ENCODE results near the gene ANLN. TPM values are rescaled to one million over a fixed set of nuclear protein-coding genes. Genes with fewer than 3 reads are reported as not detected.

Gene ANLN
- polyA plus RNA-seq, 4 donors = 1.1 to 13.8 (median 8.0) TPM

DNA sequence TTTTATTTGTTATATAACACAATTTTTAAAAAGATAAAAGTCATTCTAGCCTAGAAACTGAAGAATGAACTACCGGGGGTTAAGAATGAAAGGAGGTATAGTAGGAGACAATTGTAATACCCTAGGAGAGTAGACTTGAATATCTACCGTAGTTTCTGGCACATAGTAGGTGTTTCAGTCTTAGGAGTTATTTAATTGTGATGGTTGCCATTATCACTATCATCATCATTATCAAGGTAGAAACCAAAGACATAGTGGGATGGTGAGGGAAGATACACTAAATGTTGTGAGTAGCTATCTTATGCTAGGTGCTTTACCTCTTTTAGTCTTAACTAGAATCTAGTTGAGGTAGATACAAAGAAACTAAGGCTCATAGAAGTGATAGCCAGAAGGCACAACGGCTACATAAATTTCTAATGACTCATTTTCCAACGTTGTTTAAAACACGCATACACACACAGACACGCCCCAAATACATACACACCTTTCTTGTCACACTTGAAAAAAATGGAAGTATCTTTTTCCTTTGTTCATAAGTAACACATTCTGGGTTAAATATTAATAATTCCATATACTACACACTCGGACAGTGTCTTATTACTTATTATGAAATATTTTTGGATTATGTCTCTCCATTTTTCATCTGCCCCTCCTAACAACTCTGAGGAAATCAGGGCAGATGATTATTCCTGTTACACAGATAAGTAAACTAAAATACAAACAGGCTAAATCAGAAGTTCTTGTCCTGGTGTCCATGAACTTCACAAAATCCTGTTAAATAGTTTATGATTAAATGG, 2.0 kb upstream of the ANLN start:
- DNase-seq = peak; percentile 54 to 63
- no peaks in the 10 kb centered on the region for H3K9me3 ChIP-seq (ENCODE audit: control insufficient read depth in 2 of 2, insufficient read depth in 1 of 2, low read depth in 1 of 2, low read length in 1 of 2)
- H3K36me3 ChIP-seq (ENCODE audit: control insufficient read depth in 3 of 3, insufficient read depth in 2 of 3, low read depth in 1 of 3, low read length in 3 of 3) = no peaks in the 10 kb centered on the region
- H3K4me3 ChIP-seq (ENCODE audit: low read depth in 1 of 3, low read length in 3 of 3) = no peak overlapping the region
- H3K27me3 ChIP-seq (ENCODE audit: control insufficient read depth in 3 of 3, insufficient read depth in 3 of 3, low read length in 3 of 3) = no peaks in the 10 kb centered on the region
- 27 to 55% (median 44%) methylated on average over 7 of the region's 7 CpGs for WGBS, 3 donors
- H3K4me1 ChIP-seq (ENCODE audit: control insufficient read depth in 3 of 3, insufficient read depth in 2 of 3, low read depth in 1 of 3, low read length in 2 of 3) = no peaks in the 10 kb centered on the region
- no peak for FAIRE-seq
- H3K27ac ChIP-seq (ENCODE audit: low read depth in 1 of 3, low read length in 2 of 3) = peak overlapping the region in 1 of 3 donors; percentile 11

DNA sequence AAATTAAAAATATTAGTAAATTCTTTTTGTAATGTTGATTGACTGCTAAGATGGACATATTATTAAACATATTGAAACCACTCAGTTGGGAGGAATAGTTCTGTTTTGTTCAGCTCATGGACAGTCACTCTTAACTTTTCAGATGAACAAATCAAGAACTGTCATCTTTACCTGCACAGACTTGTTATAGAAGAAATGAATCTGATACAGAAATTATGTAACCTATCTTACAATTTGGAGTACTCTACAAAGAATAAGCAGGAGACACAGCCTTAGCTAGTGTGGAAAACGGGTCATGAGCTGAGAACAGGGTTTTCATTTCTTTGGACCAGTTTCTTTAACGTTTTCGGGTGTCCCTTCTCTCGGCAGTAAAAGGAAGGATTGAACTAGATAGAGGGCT, 1.2 kb upstream of the ANLN start:
- 42 to 75% (median 62%) methylated on average over 4 of the region's 4 CpGs for WGBS, 3 donors
- Histone ChIP-seq H3K9me3 (ENCODE audit: control insufficient read depth in 2 of 2, insufficient read depth in 1 of 2, low read depth in 1 of 2, low read length in 1 of 2) (no peaks in the 10 kb centered on the region), H3K4me3 (ENCODE audit: low read depth in 1 of 3, low read length in 3 of 3) (no peak overlapping the region), H3K4me1 (ENCODE audit: control insufficient read depth in 3 of 3, insufficient read depth in 2 of 3, low read depth in 1 of 3, low read length in 2 of 3) (no peaks in the 10 kb centered on the region), H3K27ac (ENCODE audit: low read depth in 1 of 3, low read length in 2 of 3) (peak overlapping the region in 2 of 3 donors; percentile 11 to 45), H3K36me3 (ENCODE audit: control insufficient read depth in 3 of 3, insufficient read depth in 2 of 3, low read depth in 1 of 3, low read length in 3 of 3) (no peaks in the 10 kb centered on the region), H3K27me3 (ENCODE audit: control insufficient read depth in 3 of 3, insufficient read depth in 3 of 3, low read length in 3 of 3) (no peaks in the 10 kb centered on the region)
- peak in 1 of 2 donors; percentile 14 for DNase-seq
- FAIRE-seq = no peak

DNA sequence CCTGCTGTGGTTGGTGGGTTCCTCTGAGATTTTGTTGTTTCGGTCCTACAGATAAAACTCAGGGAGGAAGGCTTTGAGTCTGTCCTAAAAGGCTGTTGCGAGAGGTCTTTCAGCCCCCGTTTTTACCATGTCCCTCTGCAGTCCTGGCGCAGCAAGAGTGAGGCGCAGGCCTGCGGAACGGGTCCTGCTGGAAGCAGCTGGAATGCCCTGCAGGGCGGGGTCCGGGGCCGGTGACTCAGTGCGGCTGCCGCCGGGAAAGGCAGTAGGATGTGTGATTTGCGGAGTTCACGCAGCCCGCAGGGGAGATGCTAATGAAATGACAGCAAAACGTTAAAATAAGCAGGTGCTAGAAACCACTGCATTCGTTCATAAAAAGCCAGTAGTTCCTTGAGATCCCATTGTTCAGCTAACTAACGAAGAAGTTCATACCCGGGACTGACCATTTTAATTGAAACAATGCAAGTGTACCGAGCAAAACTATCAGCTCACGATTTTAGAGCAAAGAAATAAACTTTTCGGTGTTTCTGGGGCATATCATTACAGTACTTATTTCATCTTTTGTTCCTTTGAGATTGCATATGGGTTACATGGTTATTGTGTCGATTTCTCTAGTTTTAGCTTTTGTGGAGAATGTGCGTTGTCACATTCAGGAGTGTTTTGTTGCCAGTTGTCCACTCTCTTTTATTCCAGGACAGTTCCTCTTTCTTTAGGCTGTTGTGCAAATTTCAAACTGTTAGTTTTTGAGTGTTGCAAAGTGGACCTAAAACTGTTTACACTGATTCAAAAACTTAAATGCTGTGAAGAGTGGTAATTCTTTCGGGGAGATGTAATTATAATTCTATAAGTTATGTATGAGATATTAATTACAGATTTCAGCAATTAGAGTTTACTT, 783 bp downstream of the ANLN start:
- FAIRE-seq (no peak), DNase-seq (peak; percentile 84 to 90)
- Histone ChIP-seq H3K27ac (ENCODE audit: low read depth in 1 of 3, low read length in 2 of 3) (peak overlapping the region in 2 of 3 donors; percentile 62 to 75), H3K4me3 (ENCODE audit: low read depth in 1 of 3, low read length in 3 of 3) (peak overlapping the region; percentile 58 to 90 (median 90)), H3K4me1 (ENCODE audit: control insufficient read depth in 3 of 3, insufficient read depth in 2 of 3, low read depth in 1 of 3, low read length in 2 of 3) (no peaks in the 10 kb centered on the region), H3K36me3 (ENCODE audit: control insufficient read depth in 3 of 3, insufficient read depth in 2 of 3, low read depth in 1 of 3, low read length in 3 of 3) (no peaks in the 10 kb centered on the region), H3K9me3 (ENCODE audit: control insufficient read depth in 2 of 2, insufficient read depth in 1 of 2, low read depth in 1 of 2, low read length in 1 of 2) (peaks cover 0 to under 1% of the 10 kb centered on the region in 2 donors), H3K27me3 (ENCODE audit: control insufficient read depth in 3 of 3, insufficient read depth in 3 of 3, low read length in 3 of 3) (no peaks in the 10 kb centered on the region)
- WGBS, 3 donors = 2% methylated on average over 26 of the region's 26 CpGs

DNA sequence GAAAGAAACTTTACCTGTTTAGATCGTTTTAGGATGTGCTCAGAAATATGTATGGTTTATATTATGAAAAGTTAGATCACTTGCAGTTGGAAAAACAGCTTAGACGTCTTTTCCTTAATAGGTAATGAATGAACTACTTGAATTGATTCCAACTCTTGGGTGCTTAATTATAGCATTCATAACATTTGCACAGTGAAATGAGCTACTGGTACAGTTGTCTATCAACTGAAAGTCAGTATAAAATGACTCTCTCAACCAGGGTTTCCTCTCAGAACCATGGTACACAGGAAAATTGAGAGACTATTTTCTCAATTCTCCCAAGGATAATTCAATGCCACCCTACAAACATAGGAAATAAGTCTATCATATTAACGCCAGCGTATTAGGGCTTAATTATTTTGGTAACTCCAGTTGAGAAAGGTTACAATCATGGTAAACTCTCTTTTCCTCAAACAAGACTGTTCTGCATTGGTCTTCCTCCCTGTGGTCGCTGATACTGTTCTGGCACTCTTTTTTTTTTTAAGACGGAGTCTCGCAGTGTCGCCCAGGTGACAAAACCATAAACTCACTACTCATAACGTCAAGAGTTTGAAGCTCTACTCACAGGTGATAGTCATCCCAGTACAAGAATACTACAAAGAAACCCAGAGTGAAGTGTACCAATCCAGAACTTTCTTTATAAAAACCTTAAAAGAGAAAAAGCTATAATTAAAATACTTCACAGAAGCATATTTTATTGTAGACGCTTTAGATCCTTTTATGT, 2.0 kb downstream of the ANLN start:
- no peak overlapping the region for H3K27ac ChIP-seq (ENCODE audit: low read depth in 1 of 3, low read length in 2 of 3)
- WGBS, 3 donors = 20 to 35% (median 23%) methylated on average over 10 of the region's 10 CpGs
- no peaks in the 10 kb centered on the region for H3K27me3 ChIP-seq (ENCODE audit: control insufficient read depth in 3 of 3, insufficient read depth in 3 of 3, low read length in 3 of 3)
- H3K9me3 ChIP-seq (ENCODE audit: control insufficient read depth in 2 of 2, insufficient read depth in 1 of 2, low read depth in 1 of 2, low read length in 1 of 2) = peaks cover 0 to 3% of the 10 kb centered on the region in 2 donors
- peak; percentile 35 to 47 for DNase-seq
- no peaks in the 10 kb centered on the region for H3K36me3 ChIP-seq (ENCODE audit: control insufficient read depth in 3 of 3, insufficient read depth in 2 of 3, low read depth in 1 of 3, low read length in 3 of 3)
- H3K4me3 ChIP-seq (ENCODE audit: low read depth in 1 of 3, low read length in 3 of 3) = no peak overlapping the region
- no peaks in the 10 kb centered on the region for H3K4me1 ChIP-seq (ENCODE audit: control insufficient read depth in 3 of 3, insufficient read depth in 2 of 3, low read depth in 1 of 3, low read length in 2 of 3)
- FAIRE-seq = no peak

DNA sequence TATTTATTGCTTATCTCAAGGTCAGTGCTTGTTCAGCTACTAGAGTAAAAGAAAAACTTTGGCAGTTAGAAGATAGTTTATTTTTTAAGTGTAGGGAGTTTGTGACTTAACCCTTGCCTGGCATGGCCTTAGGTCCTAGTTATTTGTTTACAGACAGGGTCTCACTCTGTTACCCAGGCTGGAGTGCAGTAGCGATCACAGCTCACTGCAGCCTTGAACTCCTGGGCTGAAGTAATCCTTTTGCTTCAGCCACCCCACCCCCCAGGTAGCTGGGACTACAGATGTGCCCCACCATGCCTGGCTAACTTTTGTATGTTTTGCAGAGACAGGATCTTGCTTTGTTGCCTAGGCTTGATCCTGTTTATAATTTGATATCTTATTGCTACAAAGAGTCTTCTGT, 4.2 kb downstream of the ANLN start:
- WGBS, 3 donors = 72 to 79% (median 77%) methylated on average over 1 of the region's 1 CpG
- no peak for FAIRE-seq
- no peak overlapping the region for H3K27ac ChIP-seq (ENCODE audit: low read depth in 1 of 3, low read length in 2 of 3)
- H3K27me3 ChIP-seq (ENCODE audit: control insufficient read depth in 3 of 3, insufficient read depth in 3 of 3, low read length in 3 of 3) = no peaks in the 10 kb centered on the region
- no peak overlapping the region for H3K4me3 ChIP-seq (ENCODE audit: low read depth in 1 of 3, low read length in 3 of 3)
- peaks cover 0 to 3% of the 10 kb centered on the region in 2 donors for H3K9me3 ChIP-seq (ENCODE audit: control insufficient read depth in 2 of 2, insufficient read depth in 1 of 2, low read depth in 1 of 2, low read length in 1 of 2)
- no peaks in the 10 kb centered on the region for H3K4me1 ChIP-seq (ENCODE audit: control insufficient read depth in 3 of 3, insufficient read depth in 2 of 3, low read depth in 1 of 3, low read length in 2 of 3)
- DNase-seq = no peak
- no peaks in the 10 kb centered on the region for H3K36me3 ChIP-seq (ENCODE audit: control insufficient read depth in 3 of 3, insufficient read depth in 2 of 3, low read depth in 1 of 3, low read length in 3 of 3)

DNA sequence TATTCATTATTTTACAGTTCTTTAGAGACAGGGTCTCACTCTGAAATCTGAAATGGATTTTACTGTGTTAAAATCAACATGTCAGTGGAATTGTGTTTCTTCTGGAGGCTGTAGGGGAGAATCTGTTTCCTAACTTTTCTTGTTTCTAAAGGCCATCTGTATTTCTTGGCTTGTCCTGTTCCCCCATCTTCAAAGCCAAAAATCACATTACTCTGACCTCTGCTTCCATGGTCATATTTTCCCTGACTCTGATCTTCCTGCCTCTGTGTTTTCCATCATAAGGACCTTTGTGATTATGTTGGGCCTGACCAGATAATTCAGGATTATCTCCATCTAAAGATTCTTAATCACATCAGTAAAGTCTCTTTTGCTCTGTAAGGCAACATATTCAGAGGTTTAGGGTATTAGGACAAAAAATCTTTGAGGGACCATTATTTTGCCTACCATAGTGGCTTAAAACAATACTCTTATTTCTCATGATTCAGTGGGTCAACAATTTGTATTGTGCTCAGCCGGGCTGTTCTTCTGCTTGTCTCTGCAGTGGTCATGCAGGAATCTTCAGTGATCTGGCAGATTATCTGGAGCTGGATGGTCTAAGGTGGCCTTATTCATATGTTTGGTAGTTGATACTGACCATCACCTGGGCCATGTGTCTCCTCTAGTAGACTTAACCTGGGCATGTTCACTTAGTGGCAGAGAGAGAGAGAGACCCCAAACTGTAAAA, 5.7 kb downstream of the ANLN start:
- DNase-seq = no peak
- peaks cover 0 to 2% (median 0%) of the 10 kb centered on the region in 3 donors for H3K36me3 ChIP-seq (ENCODE audit: control insufficient read depth in 3 of 3, insufficient read depth in 2 of 3, low read depth in 1 of 3, low read length in 3 of 3)
- no peaks in the 10 kb centered on the region for H3K4me1 ChIP-seq (ENCODE audit: control insufficient read depth in 3 of 3, insufficient read depth in 2 of 3, low read depth in 1 of 3, low read length in 2 of 3)
- 93 to 100% (median 99%) methylated on average over 1 of the region's 1 CpG for WGBS, 3 donors
- no peak overlapping the region for H3K27ac ChIP-seq (ENCODE audit: low read depth in 1 of 3, low read length in 2 of 3)
- H3K27me3 ChIP-seq (ENCODE audit: control insufficient read depth in 3 of 3, insufficient read depth in 3 of 3, low read length in 3 of 3) = no peaks in the 10 kb centered on the region
- no peak for FAIRE-seq
- peaks cover 0 to 3% of the 10 kb centered on the region in 2 donors for H3K9me3 ChIP-seq (ENCODE audit: control insufficient read depth in 2 of 2, insufficient read depth in 1 of 2, low read depth in 1 of 2, low read length in 1 of 2)
- H3K4me3 ChIP-seq (ENCODE audit: low read depth in 1 of 3, low read length in 3 of 3) = no peak overlapping the region

DNA sequence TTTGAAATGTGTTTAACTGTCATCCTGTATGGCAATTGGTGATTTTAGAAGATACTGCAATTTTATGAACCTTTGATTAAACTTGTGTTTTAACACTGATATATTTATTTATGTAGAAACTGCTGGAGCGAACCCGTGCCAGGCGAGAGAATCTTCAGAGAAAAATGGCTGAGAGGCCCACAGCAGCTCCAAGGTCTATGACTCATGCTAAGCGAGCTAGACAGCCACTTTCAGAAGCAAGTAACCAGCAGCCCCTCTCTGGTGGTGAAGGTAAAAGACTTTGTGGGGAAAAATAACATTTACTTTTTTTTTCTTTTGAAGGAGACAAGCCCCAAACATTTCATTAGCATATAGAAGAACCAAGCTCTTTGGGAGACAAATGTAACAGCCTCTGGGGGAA, 6.5 kb downstream of the ANLN start:
- DNase-seq (no peak), FAIRE-seq (no peak)
- Histone ChIP-seq H3K9me3 (ENCODE audit: control insufficient read depth in 2 of 2, insufficient read depth in 1 of 2, low read depth in 1 of 2, low read length in 1 of 2) (peaks cover 0 to 3% of the 10 kb centered on the region in 2 donors), H3K36me3 (ENCODE audit: control insufficient read depth in 3 of 3, insufficient read depth in 2 of 3, low read depth in 1 of 3, low read length in 3 of 3) (peaks cover 0 to 2% (median 0%) of the 10 kb centered on the region in 3 donors), H3K27ac (ENCODE audit: low read depth in 1 of 3, low read length in 2 of 3) (no peak overlapping the region), H3K4me3 (ENCODE audit: low read depth in 1 of 3, low read length in 3 of 3) (no peak overlapping the region), H3K27me3 (ENCODE audit: control insufficient read depth in 3 of 3, insufficient read depth in 3 of 3, low read length in 3 of 3) (no peaks in the 10 kb centered on the region), H3K4me1 (ENCODE audit: control insufficient read depth in 3 of 3, insufficient read depth in 2 of 3, low read depth in 1 of 3, low read length in 2 of 3) (no peaks in the 10 kb centered on the region)
- 88 to 95% (median 89%) methylated on average over 4 of the region's 4 CpGs for WGBS, 3 donors
